ENCODE results near the gene ERCC8. TPM values are rescaled to one million over a fixed set of nuclear protein-coding genes. Genes with fewer than 3 reads are reported as not detected.

ERCC8 gene
- total and polyA plus RNA-seq, 2 of the 13 experiments (the other 11 are each of a cell fraction or from before 2014, with no cell fraction given) = 24.4 to 35.2 TPM

- no peak overlapping the region for H3K4me2 ChIP-seq (ENCODE audit: low read depth, low read length)
- BruUV-seq (replicated peaks) = no TSS peak
- WGBS (ENCODE audit: low lambda C conversion rate) = 80% methylated on average over 4 of the region's 4 CpGs
- ChIA-PET POLR2A (no interaction called here), CTCF (ENCODE audit: low intra/inter-chr PET ratio, low total read pairs) (no interaction called here)
- ATAC-seq (no peak), FAIRE-seq (no peak), DNase-seq (ENCODE audit: low spot score) (no peak)
- no peak overlapping the region for H3K9ac ChIP-seq (ENCODE audit: insufficient read depth, low read depth, low read length)
- H3K4me3 ChIP-seq (replicated peaks in 1 of 3; ENCODE audit: insufficient read depth in 1 of 3, low read depth in 2 of 3, low read length in 3 of 3) = no peak overlapping the region
- H3K36me3 ChIP-seq (replicated peaks in 1 of 2; ENCODE audit: control insufficient read depth in 1 of 2, insufficient read depth in 2 of 2, low read length in 2 of 2) = peaks cover 0 to 2% of the 10 kb centered on the region in 2 experiments; a peak in 1 of 5 replicates
- no peaks in the 10 kb centered on the region for H4K20me1 ChIP-seq (ENCODE audit: insufficient read depth, low read length)
- no peak overlapping the region for H3K27ac ChIP-seq (ENCODE audit: extremely low read length, insufficient read depth, low read length)
- H2AFZ ChIP-seq (ENCODE audit: low read length) = no peak overlapping the region
- no peaks in the 10 kb centered on the region for H3K27me3 ChIP-seq (ENCODE audit: control insufficient read depth in 1 of 2, insufficient read depth in 2 of 2, low read length in 2 of 2)
- no peaks in the 10 kb centered on the region for H3K9me3 ChIP-seq (ENCODE audit: low read length)
- intact Hi-C loops (cut with micrococcal nuclease; ENCODE audit: unreplicated experiment) = no loop called here
- no peak for TF ChIP-seq ONECUT2 (CRISPR knock-in tag; IDR thresholded peaks at IDR 0.05)
- no peak for TF ChIP-seq TCF12 (IDR thresholded peaks at IDR 0.05)
- no peak for TF ChIP-seq TCF12 (CRISPR knock-in tag; IDR thresholded peaks at IDR 0.05)
- TF ChIP-seq SRSF9 (IDR thresholded peaks at IDR 0.05; ENCODE audit: borderline replicate concordance, insufficient read depth, low read depth, low read length, poor library complexity, severe bottlenecking) = no peak
- TF ChIP-seq GATAD2A (CRISPR knock-in tag; IDR thresholded peaks at IDR 0.05) = no peak
- no peak for TF ChIP-seq ZNF577 (CRISPR knock-in tag; IDR thresholded peaks at IDR 0.05; ENCODE audit: borderline replicate concordance, low read depth)
- no peaks in the 10 kb centered on the region for H3K79me2 ChIP-seq (ENCODE audit: insufficient read depth, low read length)
- in situ Hi-C loops (cut with HindIII; ENCODE audit: extremely low pct_ligation_motif_present, low pct_unique_long_range_greater_than_20kb) = no loop called here
- no peaks in the 10 kb centered on the region for H3K4me1 ChIP-seq (ENCODE audit: insufficient read depth, low read length)
Measured at GRCh38 chr5:60903356-60903755, 41.5 kb downstream of the ERCC8 start.

- CTCF ChIA-PET (ENCODE audit: low intra/inter-chr PET ratio, low total read pairs) = no interaction called here
- BruUV-seq (replicated peaks) = no TSS peak
- no peak for FAIRE-seq
- H3K4me3 ChIP-seq (replicated peaks in 1 of 3; ENCODE audit: insufficient read depth in 1 of 3, low read depth in 2 of 3, low read length in 3 of 3) = no peak overlapping the region
- no peaks in the 10 kb centered on the region for H3K27me3 ChIP-seq (ENCODE audit: control insufficient read depth in 1 of 2, insufficient read depth in 2 of 2, low read length in 2 of 2)
- H3K4me2 ChIP-seq (ENCODE audit: low read depth, low read length) = no peak overlapping the region
- in situ Hi-C loops (cut with HindIII; ENCODE audit: extremely low pct_ligation_motif_present, low pct_unique_long_range_greater_than_20kb) = no loop called here
- no peak for ATAC-seq
- POLR2A ChIA-PET = no interaction called here
- intact Hi-C loops (cut with micrococcal nuclease; ENCODE audit: unreplicated experiment) = no loop called here
- no peaks in the 10 kb centered on the region for H3K9me3 ChIP-seq (ENCODE audit: low read length)
- H3K36me3 ChIP-seq (replicated peaks in 1 of 2; ENCODE audit: control insufficient read depth in 1 of 2, insufficient read depth in 2 of 2, low read length in 2 of 2) = peaks cover 2 to 3% of the 10 kb centered on the region in 2 experiments; a peak in 1 of 5 replicates
- 97% methylated on average over 4 of the region's 4 CpGs for WGBS (ENCODE audit: low lambda C conversion rate)
- H3K79me2 ChIP-seq (ENCODE audit: insufficient read depth, low read length) = no peaks in the 10 kb centered on the region
- H2AFZ ChIP-seq (ENCODE audit: low read length) = no peak overlapping the region
- H3K27ac ChIP-seq (ENCODE audit: extremely low read length, insufficient read depth, low read length) = no peak overlapping the region
- H3K4me1 ChIP-seq (ENCODE audit: insufficient read depth, low read length) = no peaks in the 10 kb centered on the region
- H3K9ac ChIP-seq (ENCODE audit: insufficient read depth, low read depth, low read length) = no peak overlapping the region
- no peaks in the 10 kb centered on the region for H4K20me1 ChIP-seq (ENCODE audit: insufficient read depth, low read length)
- DNase-seq (ENCODE audit: low spot score) = no peak
- no peak for TF ChIP-seq CENPT (CRISPR knock-in tag; IDR thresholded peaks at IDR 0.05; ENCODE audit: low read depth)
Measured at GRCh38 chr5:60896991-60897390, 47.9 kb downstream of the ERCC8 start.
